GM23248 (cell line): Measurements from ENCODE around the gene C22orf39.

Experiments
- EZH2 ChIP-seq: fragments of 200-600 bp; sonication (generic); IDR thresholded peaks from 2 replicates; pipeline ENCODE4 v1.6.1; 2018; ENCODE audit warnings: antibody characterized with exemption, mild to moderate bottlenecking; ENCODE audit not compliant: insufficient read depth, poor library complexity, severe bottlenecking
- EZH2phosphoT487 ChIP-seq: fragments of 200-600 bp; sonication (generic); IDR thresholded peaks from 2 replicates; pipeline ENCODE4 v1.6.1; 2018; ENCODE audit warnings: antibody characterized with exemption, moderate library complexity, mild to moderate bottlenecking, low read depth; ENCODE audit not compliant: insufficient read depth

GRCh38 chr22:19471572-19471971 lies 24.1 kb upstream of the C22orf39 start:
- TF ChIP-seq EZH2phosphoT487 (no peak), EZH2 (no peak)
